ENCODE results near the gene KRT83. TPM values are rescaled to one million over a fixed set of nuclear protein-coding genes. Genes with fewer than 3 reads are reported as not detected.
"Not testable (repeated sequence)": the region's sequence is repeated elsewhere in the genome, so short reads cannot be mapped to it uniquely, and the experiment has no call there.

KRT83 gene
- total RNA-seq, 1 donor from 2014 or later, result not detected

DNA sequence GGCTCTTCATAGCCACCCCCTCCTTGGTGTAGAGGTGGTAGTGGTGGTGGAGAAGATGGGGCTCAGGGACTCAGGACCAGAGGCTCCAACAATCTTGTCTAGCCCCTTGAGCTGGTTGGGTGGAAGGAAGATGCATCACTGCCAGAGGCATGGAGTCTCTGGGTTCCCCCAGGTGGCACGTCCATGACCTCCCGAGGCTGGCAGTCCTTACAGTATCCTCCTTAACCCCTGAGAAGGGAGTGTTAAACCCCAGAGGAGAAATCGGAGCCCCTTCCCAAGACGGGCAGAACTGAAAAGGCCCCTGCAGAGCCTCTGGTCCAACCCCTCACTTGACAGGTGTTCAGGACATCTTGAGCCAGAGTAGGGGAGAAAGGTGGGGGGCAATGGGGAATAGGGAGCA is 9.1 kb downstream of the KRT83 start:
- DNase-seq (ENCODE audit: low spot score in 2 of 2) (no peak), FAIRE-seq (no peak)

DNA sequence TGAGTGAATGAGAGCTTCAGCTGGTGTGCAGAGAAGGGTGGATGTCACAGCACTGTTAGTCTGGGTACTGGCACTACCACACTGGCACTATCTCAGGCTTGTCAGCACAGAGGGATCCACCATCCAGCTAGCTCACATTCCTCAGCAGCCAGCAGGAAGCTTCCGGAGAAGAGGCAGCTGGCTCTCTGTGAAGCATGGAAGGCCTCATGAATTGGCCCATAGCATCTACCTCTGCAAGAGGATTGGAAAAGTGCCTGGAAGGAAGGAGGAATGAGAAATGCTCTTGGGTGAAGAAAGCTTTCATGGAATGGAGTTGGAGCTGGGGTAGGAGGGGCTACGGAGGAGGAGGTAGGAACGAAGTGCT is 9.9 kb downstream of the KRT83 start:
- DNase-seq (ENCODE audit: low spot score in 2 of 2) (no peak), FAIRE-seq (no peak)

DNA sequence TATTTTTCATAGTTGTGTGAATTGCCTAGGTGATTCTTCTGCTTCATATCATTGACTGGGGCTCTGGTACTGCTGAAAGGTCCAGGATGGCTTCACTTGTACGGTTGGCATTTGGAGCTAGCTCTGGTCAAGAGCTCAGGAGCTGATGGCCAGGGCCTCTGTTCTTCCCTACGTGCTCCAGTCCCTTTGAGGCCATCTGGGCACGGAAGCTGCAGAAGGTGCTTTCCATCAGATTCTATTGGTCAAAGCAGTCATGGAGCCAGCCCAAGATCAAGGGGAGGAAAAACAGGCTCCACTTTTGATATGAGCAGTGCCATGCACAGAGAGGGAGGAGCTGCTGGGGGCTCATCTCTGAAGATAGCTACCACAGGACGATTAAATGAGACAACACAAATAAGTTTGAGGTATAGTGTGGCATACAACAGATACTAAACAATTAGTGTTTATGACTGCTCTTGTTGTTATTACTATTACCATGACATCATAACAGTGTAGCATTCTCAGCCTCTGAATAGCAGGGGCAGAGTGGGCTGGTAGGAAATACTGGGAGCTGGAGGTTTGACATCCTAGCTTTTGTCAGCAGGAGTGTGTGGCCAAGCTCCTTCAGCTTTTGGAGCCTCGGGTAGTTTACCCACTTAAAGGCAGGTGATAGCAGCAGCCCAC is 10.4 kb downstream of the KRT83 start:
- FAIRE-seq, result no peak

DNA sequence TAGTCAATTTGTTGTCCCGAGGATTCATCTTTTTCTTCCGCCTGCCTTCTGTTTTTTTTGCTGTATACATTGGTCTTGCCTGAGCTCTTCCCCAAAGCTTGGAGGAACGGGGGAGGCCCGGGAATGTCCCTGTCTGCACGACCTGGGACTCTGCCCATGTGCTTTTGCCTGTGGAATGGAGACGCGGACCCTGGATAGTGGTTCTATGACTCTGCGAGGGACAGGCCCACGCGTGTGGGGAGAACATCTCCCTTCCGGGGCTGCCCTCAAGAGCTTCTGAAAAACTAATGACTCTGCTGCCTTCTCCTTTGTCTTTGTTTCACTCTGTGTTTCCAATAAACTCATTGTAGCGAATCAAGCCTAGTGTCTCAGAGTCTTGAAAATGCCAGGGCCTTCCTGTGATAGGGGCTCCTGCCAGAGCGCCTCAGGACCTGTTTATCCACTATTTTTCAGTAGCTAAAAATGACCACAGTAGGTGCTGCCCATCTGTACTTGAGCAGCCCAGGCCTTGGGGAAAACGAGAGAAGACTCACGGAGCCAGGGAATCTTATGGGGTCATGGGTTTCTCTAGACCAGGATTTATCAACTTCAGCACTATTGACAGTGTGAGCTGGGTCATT is 12.3 kb downstream of the KRT83 start:
- DNase-seq (ENCODE audit: low spot score in 2 of 2) (no peak), FAIRE-seq (no peak)

More for the DNA sequence above, 10.4 kb downstream of the KRT83 start:
- no peak for DNase-seq (ENCODE audit: low spot score in 2 of 2)

DNA sequence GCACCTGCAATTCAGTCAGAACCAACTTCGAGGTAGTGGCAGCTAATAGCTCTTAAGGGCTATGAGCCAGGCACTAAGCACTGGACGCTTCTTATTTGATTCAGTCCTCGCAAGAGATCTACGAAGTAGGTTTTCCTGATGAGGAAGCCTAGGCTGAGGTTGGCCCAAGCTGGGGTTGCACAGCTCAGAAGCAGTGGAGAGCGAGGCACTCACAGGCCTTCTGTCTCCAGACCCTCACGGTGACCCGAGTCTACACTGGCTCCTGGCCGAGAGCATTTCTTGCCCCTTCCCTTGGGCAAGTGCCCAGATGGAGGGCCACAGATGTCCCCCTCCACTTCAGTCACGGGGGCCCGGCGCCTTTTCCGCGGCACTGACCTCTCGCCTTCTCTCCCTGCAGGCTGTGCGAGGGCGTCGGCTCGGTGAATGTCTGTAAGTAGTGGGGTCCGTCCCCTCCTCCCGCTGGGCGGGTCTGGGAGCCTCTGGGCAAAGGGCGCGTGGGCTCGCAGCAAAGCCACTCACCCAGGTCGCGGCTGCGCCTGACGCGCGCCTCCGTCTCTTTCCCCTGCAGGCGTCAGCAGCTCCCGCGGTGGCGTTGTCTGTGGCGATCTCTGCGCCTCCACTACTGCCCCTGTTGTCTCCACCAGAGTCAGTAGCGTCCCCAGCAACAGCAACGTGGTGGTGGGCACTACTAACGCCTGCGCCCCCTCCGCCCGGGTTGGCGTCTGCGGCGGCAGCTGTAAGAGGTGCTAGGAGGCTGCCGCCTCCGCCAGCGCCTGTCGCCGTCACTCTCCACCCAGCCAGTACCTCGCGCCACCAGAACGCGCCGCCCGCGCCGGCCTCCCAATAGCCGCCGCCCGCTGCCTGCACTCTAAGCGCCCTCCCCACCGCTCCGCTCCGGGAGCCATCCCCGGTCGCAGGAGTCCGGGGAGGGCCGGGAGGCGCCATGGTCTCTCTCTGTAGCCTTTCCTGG is 13.1 kb downstream of the KRT83 start:
- DNase-seq (ENCODE audit: low spot score in 2 of 2) (peak; percentile 59 to 72), FAIRE-seq (no peak)

DNA sequence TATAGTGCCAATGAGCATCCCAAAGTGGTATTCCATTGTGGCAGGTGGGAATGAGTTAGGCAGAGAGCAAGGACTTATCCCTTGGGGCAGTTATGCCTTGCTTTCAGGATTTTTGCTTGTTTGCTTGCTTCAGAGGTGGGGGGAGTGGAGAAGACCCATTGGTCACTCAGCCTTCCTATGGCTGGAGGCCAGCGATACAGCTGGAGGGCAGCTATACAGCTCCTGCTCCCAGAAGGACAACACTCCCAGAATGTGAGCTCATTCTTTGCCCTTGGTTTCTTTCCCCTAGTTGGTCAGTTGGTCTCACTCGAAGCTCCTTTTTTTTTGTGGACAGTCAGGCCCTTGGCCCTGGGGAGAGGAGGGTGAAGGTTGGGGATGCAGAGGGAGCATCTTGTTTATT is 14.5 kb downstream of the KRT83 start:
- DNase-seq (ENCODE audit: low spot score in 2 of 2), result no peak
- FAIRE-seq, result no peak

DNA sequence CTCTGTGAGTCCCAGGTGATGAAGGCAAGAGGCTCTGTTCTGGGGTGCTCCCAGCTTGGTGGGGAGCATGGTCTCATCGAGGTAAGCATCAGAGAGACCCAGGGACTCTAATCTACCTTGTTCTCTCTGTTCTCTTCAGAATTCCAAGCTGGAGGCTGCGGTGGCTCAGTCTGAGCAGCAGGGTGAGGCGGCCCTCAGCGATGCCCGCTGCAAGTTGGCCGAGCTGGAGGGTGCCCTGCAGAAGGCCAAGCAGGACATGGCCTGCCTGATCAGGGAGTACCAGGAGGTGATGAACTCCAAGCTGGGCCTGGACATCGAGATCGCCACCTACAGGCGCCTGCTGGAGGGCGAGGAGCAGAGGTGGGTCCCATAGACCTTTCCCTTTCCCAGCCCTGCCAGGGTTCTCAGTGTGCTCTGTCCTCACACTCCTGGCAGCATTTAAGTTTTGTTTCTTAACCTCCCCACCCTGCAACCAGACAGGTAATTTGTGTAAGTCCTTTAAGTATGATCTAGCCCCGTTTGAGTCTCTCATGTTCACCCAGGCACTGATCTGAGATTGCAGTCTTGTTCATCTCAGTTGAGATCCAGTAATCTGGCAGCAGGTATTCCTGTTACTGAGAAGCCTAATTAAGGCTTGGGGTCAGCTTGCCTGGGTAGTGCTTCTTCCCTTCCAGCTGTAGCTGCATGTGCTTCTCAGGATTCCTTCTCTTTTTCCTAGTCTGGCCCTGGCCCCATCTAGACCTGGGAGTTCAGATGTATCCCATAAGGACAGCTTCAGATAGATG is 15.1 kb downstream of the KRT83 start:
- no peak for FAIRE-seq
- DNase-seq (ENCODE audit: low spot score in 2 of 2), result no peak

DNA sequence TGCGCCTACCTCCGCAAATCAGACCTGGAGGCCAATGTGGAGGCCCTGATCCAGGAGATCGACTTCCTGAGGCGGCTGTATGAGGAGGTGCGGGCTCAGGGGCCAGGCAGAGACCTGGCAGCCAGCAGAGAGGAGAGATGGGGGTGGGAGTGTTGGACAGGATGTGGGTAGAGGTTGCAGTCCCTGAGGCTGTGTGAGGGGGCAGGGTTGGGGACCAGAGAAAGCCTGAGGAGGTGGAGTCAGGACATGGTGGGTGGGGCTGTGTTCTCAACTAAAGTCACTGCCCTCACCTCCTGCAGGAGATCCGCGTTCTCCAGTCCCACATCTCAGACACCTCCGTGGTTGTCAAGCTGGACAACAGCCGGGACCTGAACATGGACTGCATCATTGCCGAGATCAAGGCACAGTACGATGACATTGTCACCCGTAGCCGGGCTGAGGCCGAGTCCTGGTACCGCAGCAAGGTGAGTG is 16.2 kb downstream of the KRT83 start:
- not testable (repeated sequence) for FAIRE-seq; DNase-seq (ENCODE audit: low spot score in 2 of 2)

DNA sequence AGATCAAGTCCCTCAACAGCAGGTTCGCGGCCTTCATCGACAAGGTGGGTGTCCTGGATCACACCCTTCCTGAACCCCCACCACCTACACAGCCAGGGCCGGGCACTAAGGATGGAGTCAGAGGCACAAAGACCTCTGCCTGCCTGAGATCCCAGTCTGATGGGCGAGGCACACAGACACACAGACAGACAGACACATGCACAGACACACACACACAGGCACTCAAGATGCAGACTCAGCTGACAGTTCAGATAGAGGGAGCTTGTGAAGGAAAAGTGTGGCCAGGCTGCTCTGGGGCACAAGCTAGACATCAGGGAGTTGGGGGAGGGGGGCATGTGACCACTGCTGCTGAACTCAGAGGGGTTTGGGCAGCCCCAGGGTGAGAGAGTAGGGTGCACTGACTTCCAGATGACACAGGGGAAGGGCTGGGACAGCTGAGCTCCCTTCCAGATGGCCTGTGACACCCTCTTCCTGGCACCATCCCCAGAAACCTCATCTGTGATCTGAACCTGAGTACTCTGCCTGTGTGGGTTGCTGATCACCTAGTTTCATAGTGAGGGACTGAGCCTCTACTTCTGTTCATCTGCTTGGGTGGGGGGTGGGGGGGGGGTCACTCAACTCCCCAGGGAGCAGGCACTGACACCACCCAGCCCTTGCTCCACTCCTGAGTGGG is 18.8 kb downstream of the KRT83 start:
- not testable (repeated sequence) for FAIRE-seq; DNase-seq (ENCODE audit: low spot score in 2 of 2)

DNA sequence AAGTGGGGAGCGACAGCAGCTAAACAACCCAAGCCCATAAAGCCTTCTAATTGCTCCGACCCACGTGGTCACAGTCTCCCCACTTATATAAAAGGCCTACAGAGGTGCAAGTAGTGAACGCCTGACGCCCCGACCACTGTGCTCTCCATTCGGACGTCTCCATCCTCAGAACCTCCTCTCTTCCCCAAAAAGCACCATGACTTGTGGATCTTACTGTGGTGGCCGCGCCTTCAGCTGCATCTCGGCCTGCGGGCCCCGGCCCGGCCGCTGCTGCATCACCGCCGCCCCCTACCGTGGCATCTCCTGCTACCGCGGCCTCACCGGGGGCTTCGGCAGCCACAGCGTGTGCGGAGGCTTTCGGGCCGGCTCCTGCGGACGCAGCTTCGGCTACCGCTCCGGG is 19.5 kb downstream of the KRT83 start:
- FAIRE-seq; DNase-seq (ENCODE audit: low spot score in 2 of 2): not testable (repeated sequence)

DNA sequence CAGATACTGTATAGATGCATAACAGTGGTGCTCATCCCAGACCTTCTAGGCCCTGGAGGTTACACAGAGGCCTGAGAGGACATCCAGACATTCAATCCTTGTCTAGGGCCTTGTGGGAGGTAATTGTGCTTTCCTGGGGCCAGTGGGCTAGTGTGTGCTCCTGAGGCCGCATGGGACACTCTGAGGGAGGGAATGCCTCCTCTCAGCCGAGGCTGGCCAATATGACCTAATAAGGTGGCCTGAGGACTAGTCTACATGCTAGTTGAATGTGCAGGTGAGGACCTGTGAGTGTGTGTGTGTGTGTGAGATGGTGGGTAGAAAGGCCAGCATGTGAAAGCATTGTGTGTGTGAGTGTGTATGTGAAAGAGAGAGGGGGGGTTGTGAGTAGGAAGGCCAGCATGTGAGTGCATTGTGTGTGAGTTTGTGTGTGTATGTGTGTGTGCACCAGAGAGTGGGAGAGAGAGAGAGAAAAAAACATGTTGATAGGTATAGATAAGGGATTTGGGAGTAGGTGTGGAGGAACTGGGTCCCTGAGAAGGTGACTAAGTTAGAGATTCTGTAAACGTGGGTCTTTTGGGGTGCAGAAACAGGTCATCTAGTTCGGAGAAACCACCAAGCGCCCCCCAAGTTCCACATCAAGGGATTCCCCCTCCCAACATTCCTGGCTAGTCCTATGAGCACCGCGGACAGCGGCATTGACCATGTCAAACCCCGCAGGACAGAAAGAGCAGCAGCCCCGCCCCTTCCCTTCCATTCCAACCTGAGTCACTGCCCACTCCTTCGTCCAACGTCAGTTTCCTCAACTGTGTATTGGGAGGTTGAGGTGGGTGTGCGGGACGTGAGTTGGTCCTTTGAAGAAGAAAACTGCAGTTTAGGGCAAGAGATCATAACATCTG is 20.2 kb downstream of the KRT83 start:
- FAIRE-seq (no peak), DNase-seq (ENCODE audit: low spot score in 2 of 2) (no peak)

DNA sequence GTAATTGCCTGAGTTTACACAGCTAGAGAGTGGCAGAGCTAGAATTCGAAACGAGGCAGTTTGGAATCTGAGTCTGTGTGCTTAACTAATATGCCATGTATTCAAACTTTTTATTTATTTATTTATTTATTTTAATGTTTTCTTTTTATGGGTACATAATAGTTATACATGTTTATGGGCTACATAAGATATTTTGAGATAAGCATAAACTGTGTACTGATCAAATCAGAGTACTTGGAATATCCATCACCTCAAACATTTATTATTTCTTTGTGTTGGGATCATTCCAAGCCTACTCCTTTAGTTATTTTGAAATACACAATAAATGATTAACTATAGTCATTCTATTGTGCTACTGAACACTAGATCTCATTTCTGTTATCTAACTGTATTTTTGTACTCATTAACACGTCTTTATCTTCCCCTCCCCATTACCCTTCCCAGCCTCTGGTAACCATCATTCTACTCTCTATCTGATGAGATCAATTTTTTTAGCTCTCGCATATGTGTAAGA is 22.5 kb downstream of the KRT83 start:
- FAIRE-seq, result no peak
- DNase-seq (ENCODE audit: low spot score in 2 of 2), result no peak

DNA sequence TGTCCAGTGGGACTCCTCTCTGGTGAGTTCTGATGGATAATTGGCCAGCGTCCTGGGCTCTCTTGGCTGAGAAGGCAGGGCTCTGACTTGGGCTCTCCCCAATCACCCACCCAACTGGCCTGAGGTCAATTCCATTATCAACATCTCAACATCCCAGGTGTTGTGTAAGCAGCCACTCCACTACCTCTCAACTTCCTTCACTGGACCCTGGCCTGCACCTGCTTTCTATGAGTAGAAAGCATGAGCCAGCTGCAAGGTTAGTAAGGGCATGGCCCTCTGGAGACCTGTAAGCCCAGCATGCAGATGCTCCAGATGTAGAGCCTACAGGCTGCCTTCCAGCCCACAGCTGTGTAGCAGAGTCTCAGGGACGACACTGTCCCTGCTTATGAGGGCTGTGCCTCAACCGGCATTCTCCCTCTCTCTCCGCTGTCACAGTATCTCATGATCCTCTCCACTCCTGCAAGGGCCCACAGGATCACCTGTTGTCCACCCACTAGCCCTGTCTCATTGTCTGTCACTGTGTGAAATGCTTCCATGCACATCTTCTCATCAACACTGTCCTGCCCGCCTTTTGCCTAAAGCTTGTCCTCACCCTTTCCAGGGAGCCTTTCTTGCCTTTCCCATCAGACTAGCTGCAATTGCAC is 24.5 kb downstream of the KRT83 start:
- no peak for FAIRE-seq
- no peak for DNase-seq (ENCODE audit: low spot score in 2 of 2)

DNA sequence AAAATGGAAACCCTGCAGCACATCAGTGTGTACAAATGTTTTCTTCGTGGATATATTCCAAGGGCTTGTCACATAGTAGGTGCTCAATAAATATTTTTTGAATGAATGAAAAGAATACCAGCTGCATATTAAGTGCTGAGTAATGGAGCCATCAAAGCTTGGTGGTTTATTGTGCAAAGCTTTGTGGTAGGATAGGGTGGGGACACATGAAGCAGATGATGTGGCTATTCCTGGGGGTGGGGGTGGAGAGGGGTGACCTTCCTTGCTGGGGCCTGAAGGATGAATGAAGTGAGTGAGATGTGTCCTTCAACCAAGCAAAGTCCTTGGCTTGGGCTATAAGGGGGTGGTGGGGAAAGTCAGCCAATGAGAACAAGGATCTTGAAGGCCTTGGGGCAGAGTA is 25.5 kb downstream of the KRT83 start:
- FAIRE-seq, result no peak
- DNase-seq (ENCODE audit: low spot score in 2 of 2), result no peak

DNA sequence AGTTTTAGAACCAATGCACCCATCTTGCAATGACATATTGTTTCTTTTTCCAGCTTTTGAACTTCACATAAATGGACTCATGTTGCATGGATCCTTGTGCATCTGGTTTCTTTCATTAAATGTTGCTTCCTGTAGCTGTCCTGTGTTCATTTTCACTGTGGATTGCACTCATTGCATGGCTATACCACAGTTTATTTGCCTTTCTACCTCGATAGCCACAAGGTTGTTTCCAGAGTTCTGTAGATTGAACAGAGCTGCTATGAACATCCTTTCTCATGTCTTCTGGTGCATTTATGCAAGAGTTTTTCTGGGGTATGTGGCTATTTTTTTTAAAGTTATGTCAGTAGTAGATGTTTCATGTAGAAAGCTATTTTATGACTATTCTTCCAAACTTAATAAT is 26.4 kb downstream of the KRT83 start:
- FAIRE-seq, result no peak
- DNase-seq (ENCODE audit: low spot score in 2 of 2), result no peak

DNA sequence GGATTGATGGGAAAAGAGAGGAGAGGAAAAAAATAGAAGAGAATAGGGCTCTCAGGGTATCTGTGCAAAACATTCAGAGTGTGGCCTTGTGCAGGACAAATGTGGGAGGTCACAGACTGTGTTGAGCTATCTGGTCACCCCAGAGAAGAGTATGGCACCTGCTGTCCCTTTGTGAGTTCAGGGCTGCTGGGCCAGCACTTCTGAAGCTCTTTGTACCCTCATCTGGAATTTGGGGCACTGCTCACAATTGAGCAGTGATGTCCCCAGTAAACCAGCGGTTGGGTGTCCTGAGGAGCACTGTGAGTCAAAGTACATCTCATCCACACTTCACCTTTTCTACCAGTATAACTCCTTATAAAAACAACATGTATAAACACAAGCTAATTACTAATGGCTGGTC is 27.3 kb downstream of the KRT83 start:
- no peak for DNase-seq (ENCODE audit: low spot score in 2 of 2)
- no peak for FAIRE-seq

DNA sequence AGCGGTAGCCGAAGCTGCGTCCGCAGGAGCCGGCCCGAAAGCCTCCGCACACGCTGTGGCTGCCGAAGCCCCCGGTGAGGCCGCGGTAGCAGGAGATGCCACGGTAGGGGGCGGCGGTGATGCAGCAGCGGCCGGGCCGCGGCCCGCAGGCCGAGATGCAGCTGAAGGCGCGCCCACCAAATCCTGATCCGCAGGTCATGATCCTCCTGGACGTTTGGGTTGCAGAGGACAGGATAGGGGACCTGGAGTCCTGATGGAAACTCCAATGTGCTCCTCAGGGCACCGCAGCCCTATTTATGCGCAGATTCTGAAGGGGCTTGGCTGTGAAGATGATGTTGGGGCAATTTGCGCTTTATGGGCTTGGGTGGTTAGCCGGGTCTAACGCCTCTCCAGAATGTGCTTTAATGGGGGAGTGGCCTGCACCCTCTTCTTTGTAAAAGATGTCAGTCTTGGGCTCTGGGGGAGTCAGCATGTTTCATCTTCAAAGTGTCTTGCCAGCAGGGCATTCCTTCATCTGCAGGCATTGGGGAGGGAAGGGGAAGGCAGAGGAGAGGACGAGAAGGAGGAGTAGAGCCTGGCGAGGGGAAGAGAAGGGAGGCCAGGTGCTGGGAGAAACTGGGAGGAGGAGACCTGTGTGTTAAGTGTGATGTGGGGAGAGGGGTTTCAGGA is 29.8 kb downstream of the KRT83 start, which contains the start of gene KRT81:
Gene KRT81 (minus strand): TSS at position 268 of the 669 bp plus-strand sequence. CDS start 69 bp downstream, at position 199.
- FAIRE-seq (no peak), DNase-seq (ENCODE audit: low spot score in 2 of 2) (no peak)

Measured in frontal cortex (tissue), 4 donors.